ENCODE measurements around the gene BRPF3. TPM values are rescaled to one million over a fixed set of nuclear protein-coding genes. Genes with fewer than 3 reads are reported as not detected.

BRPF3 gene
- total and polyA plus RNA-seq, 10 donors = 2.4 to 42.7 (median 31.6) TPM

- Histone ChIP-seq H3K27me3 (replicated peaks in 1 of 7) (no peaks in the 10 kb centered on the region), H3K4me1 (peaks cover 29 to 81% (median 66%) of the 10 kb centered on the region in 6 donors), H3K4me3 (no peak overlapping the region), H3K9me3 (no peaks in the 10 kb centered on the region), H3K27ac (no peak overlapping the region), H3K36me3 (peaks cover 0 to 51% (median 22%) of the 10 kb centered on the region in 6 donors)
- TF ChIP-seq CTCF (IDR thresholded peaks at IDR 0.05 in 8 of 11, conservative IDR thresholded peaks at IDR 0.05 in 3 of 11) (no peak), POLR2A (IDR thresholded peaks at IDR 0.05) (no peak), POLR2AphosphoS5 (IDR thresholded peaks at IDR 0.05) (no peak)
- no peak for DNase-seq
- intact Hi-C loops (cut with DNase I; ENCODE audit: low total_unique reads) = no loop called here
- WGBS, 5 donors = 95 to 98% (median 97%) methylated on average over 19 of the region's 19 CpGs
Observed at GRCh38 chr6:36200154-36200891, 3.8 kb downstream of the BRPF3 start.

GRCh38 chr6:36200998-36201596 lies 4.6 kb downstream of the BRPF3 start:
- no peak for DNase-seq
- no peak for TF ChIP-seq POLR2AphosphoS5 (IDR thresholded peaks at IDR 0.05)
- TF ChIP-seq CTCF (IDR thresholded peaks at IDR 0.05 in 8 of 11, conservative IDR thresholded peaks at IDR 0.05 in 3 of 11) = no peak
- intact Hi-C loops (cut with DNase I; ENCODE audit: low total_unique reads) = no loop called here
- Histone ChIP-seq H3K27me3 (replicated peaks in 1 of 7) (no peaks in the 10 kb centered on the region), H3K4me3 (no peak overlapping the region), H3K27ac (no peak overlapping the region), H3K36me3 (peaks cover 0 to 59% (median 25%) of the 10 kb centered on the region in 6 donors), H3K4me1 (peaks cover 29 to 81% (median 63%) of the 10 kb centered on the region in 6 donors), H3K9me3 (no peaks in the 10 kb centered on the region)
- 96 to 97% (median 97%) methylated on average over 12 to 15 of the region's 15 CpGs for WGBS, 5 donors

GRCh38 chr6:36201612-36202011 lies 5.1 kb downstream of the BRPF3 start:
- Histone ChIP-seq H3K4me1 (peaks cover 29 to 85% (median 64%) of the 10 kb centered on the region in 6 donors), H3K36me3 (peaks cover 0 to 64% (median 27%) of the 10 kb centered on the region in 6 donors)

More at GRCh38 chr6:36201612-36202011, 5.1 kb downstream of the BRPF3 start:
- H3K27me3 ChIP-seq (replicated peaks in 1 of 7) = no peaks in the 10 kb centered on the region
- TF ChIP-seq CTCF (IDR thresholded peaks at IDR 0.05 in 8 of 11, conservative IDR thresholded peaks at IDR 0.05 in 3 of 11) (no peak), POLR2AphosphoS5 (IDR thresholded peaks at IDR 0.05) (no peak), POLR2A (IDR thresholded peaks at IDR 0.05) (no peak)
- no peak overlapping the region for H3K27ac ChIP-seq
- no peak overlapping the region for H3K4me3 ChIP-seq
- intact Hi-C loops (cut with DNase I; ENCODE audit: low total_unique reads) = no loop called here
- WGBS, 5 donors = 40 to 46% (median 42%) methylated on average over 3 of the region's 3 CpGs
- no peaks in the 10 kb centered on the region for H3K9me3 ChIP-seq
- no peak for DNase-seq
